Measurements from ENCODE around the gene MRM2.

DNA sequence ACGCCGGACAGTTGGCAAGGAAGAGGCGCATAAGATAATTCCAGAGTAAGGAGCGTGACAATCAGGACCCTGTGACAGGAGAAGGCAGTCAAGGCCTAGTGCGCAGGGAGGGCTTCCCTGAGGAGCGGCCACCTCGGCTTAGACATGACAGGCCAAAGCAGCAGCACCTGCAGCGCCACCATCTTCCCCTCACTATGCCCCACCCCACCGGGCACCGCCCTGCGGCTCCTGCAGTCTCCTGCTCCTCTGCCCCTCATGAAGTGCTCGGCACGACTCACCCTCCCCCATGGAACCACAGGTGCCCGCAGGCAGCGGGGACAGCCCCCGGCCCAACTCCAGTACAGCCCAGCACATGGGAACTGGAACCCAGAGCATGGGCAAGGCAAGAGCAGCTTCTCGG is 21.1 kb downstream of the MRM2 start:
- TF ChIP-seq, protein P1, sequence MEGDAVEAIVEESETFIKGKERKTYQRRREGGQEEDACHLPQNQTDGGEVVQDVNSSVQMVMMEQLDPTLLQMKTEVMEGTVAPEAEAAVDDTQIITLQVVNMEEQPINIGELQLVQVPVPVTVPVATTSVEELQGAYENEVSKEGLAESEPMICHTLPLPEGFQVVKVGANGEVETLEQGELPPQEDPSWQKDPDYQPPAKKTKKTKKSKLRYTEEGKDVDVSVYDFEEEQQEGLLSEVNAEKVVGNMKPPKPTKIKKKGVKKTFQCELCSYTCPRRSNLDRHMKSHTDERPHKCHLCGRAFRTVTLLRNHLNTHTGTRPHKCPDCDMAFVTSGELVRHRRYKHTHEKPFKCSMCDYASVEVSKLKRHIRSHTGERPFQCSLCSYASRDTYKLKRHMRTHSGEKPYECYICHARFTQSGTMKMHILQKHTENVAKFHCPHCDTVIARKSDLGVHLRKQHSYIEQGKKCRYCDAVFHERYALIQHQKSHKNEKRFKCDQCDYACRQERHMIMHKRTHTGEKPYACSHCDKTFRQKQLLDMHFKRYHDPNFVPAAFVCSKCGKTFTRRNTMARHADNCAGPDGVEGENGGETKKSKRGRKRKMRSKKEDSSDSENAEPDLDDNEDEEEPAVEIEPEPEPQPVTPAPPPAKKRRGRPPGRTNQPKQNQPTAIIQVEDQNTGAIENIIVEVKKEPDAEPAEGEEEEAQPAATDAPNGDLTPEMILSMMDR (IDR thresholded peaks at IDR 0.05), result no peak
- no peak for TF ChIP-seq POLR2A (IDR thresholded peaks at IDR 0.05)

All from uterus (tissue), 2 donors.